Lower leg skin (tissue), 3 donors: Measurements from ENCODE around the gene TMC5.

Experiments used
- POLR2A ChIP-seq, 2 donors: fragments of 450-650 bp; IDR thresholded peaks; one replicate each; pipeline ENCODE4 v1.6.1; 2016 to 2017; ENCODE audit warnings: antibody characterized with exemption in 2 of 2, mild to moderate bottlenecking in 1 of 2, moderate library complexity in 1 of 2
- TF ChIP-seq, protein P1 (sequence below), 3 donors: fragments of 450-650 bp; IDR thresholded peaks; one replicate each; pipeline ENCODE4 v1.5.1; 2016; ENCODE audit warnings: antibody characterized with exemption in 3 of 3, mild to moderate bottlenecking in 3 of 3, moderate library complexity in 2 of 3

DNA sequence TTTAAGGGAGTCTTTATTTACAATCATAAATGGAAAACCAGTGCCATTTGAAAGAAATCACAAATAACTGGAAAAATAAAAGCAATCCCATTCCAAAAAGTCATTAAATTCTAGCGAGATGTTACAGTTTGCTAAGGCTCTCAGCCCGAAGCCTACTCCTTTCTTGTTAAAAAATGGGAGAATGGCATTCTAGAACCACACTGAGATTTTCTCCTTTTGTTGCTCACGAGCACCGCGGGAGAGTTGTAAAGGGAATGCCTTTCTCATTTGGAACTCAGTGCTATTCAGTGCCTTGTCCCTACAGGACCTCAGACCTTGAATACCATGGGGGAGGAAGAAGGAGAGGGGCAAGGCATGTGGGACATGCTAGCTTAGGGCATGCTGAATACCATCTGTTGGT, 67.9 kb downstream of the TMC5 start:
- TF ChIP-seq, protein P1, sequence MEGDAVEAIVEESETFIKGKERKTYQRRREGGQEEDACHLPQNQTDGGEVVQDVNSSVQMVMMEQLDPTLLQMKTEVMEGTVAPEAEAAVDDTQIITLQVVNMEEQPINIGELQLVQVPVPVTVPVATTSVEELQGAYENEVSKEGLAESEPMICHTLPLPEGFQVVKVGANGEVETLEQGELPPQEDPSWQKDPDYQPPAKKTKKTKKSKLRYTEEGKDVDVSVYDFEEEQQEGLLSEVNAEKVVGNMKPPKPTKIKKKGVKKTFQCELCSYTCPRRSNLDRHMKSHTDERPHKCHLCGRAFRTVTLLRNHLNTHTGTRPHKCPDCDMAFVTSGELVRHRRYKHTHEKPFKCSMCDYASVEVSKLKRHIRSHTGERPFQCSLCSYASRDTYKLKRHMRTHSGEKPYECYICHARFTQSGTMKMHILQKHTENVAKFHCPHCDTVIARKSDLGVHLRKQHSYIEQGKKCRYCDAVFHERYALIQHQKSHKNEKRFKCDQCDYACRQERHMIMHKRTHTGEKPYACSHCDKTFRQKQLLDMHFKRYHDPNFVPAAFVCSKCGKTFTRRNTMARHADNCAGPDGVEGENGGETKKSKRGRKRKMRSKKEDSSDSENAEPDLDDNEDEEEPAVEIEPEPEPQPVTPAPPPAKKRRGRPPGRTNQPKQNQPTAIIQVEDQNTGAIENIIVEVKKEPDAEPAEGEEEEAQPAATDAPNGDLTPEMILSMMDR (IDR thresholded peaks at IDR 0.05): no peak
- TF ChIP-seq POLR2A (IDR thresholded peaks at IDR 0.05): no peak
